Smooth muscle cell of trachea (primary cell): ENCODE results near the gene SIRPB2. TPM values are rescaled to one million over a fixed set of nuclear protein-coding genes. Genes with fewer than 3 reads are reported as not detected.

ENCODE experiments used
- total RNA-seq: library from RNA; depleted of rRNA; stranded (reverse); fragments of >200 nt; gene quantifications from 2 replicates; pipeline ENCODE4 v1.2.1, GENCODE V29; 2014

The SIRPB2 gene
- total RNA-seq, result not detected in 2 replicates

DNA sequence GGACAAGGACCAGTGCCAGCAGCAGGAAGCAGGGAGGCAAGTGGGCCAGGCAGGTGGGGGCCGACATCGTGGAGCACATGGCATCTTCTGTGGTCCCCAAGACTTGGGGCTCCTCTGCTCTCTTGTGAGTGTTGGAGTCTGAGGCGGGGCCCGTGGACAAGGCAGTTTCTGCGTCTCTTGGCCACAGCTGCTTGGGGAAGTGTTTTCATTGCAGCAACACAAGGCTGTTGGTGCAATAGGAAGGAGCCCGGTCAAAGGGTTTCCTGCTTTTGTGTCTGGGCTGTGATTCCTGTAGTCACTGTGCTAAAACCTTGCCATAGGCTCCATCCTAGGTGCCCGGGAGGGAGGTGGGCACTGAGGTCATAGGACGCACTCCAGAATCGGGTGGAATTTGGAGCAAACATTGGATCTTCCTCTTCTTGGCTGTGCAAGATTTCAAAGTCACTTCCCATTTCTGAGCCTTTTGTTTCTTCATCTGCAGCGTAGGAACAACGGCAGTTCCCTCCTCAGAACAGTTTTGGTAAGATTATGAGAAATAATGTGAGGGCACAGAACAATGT, at the start of gene SIRPB2:
TSS of gene SIRPB2 (minus strand) at position 140 of the 560 bp plus-strand sequence. CDS start at position 79, 61 bp downstream.

DNA sequence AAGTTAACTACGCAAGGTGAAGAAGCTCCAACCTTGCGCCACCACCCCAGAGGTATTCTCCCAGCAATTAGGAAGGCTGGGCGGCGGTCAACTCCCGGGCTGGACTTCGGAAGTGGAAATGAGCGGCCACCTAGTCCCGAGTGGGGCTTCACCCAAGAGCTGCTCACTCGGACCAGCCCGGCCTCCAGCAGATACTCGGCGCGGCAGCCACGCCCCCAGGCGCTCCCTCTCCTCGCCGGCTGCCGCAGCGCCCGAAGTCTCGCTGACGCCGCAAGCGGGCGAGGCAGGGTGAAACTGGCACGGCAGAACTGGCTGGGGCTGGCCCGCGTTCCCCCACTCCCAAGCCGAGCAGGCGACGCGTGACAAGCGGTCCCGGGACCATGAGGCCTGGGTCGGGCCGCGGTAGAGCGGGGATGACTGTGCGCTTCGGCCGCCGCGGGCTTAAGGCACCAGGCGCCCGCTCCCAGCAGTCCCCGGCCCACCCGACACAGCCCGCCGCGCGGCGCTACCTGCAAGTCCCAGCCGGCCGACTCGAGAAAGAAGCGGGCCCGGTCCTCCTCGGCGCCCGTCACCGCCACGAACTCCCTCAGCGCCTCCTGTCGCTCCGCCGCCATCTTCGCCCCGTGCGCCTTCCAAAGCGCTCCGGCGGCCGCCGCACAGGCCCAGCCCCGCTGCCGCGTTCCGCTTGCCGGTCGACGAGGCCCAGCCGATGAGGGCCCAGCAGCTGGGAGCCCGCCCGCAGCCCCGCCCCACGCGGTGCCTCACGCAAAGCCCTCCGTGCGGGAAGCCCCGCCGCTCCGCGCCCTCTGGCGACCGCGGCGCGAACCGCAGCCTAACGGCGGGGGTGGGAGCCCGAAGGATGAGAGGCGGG, 24.8 kb downstream of the SIRPB2 start, which contains the start of gene NSFL1C:
TSS of gene NSFL1C (minus strand) at position 639 of the 871 bp plus-strand sequence. CDS start at position 614, 25 bp downstream.

Other genes starting within 250 kb of the SIRPB2 start
- 12.8 and 22.7 TPM in 2 replicates for gene SNPH, start 225.1 kb downstream of the SIRPB2 start, total RNA-seq
- gene SDCBP2, start 162.3 kb downstream of the SIRPB2 start, total RNA-seq, result 1.9 and 2.3 TPM in 2 replicates
- gene FKBP1A, start 98.4 kb downstream of the SIRPB2 start, total RNA-seq, result 156 and 174 TPM in 2 replicates
- 19.8 and 35.3 TPM in 2 replicates for gene NSFL1C, start 24.6 kb downstream of the SIRPB2 start, total RNA-seq
- not detected in 2 replicates for gene SIRPD, start 66.3 kb upstream of the SIRPB2 start, total RNA-seq
- gene SIRPB1, start 128.6 kb upstream of the SIRPB2 start, total RNA-seq, result 0.29 and 1.2 TPM in 2 replicates
- gene SIRPG, start 166.4 kb upstream of the SIRPB2 start, total RNA-seq, result not detected in 2 replicates